Cardiac fibroblast (primary cell): Measurements from ENCODE around the gene ZNF436.

Experiments used
- DNase-seq, 2 donors: peaks; one replicate each; pipeline versions ENCODE4 v3.0.0 to v3.0.0-alpha.2; 2010; ENCODE audit warnings: low read depth in 2 of 2
- H3K4me3 ChIP-seq, 2 donors: replicated peaks in 1 of 2; 1 replicate in 1 of 2; 2 replicates in 1 of 2; pipeline ENCODE4 v1.5.1; 2011; ENCODE audit warnings: low read depth in 2 of 2, low read length in 2 of 2, mild to moderate bottlenecking in 2 of 2, moderate library complexity in 1 of 2
- TF ChIP-seq, protein P1 (sequence below): IDR thresholded peaks from one replicate; pipeline ENCODE4 v1.5.1; 2011; ENCODE audit warnings: low read depth, mild to moderate bottlenecking, low read length, inconsistent platforms

Gene ZNF436

DNA sequence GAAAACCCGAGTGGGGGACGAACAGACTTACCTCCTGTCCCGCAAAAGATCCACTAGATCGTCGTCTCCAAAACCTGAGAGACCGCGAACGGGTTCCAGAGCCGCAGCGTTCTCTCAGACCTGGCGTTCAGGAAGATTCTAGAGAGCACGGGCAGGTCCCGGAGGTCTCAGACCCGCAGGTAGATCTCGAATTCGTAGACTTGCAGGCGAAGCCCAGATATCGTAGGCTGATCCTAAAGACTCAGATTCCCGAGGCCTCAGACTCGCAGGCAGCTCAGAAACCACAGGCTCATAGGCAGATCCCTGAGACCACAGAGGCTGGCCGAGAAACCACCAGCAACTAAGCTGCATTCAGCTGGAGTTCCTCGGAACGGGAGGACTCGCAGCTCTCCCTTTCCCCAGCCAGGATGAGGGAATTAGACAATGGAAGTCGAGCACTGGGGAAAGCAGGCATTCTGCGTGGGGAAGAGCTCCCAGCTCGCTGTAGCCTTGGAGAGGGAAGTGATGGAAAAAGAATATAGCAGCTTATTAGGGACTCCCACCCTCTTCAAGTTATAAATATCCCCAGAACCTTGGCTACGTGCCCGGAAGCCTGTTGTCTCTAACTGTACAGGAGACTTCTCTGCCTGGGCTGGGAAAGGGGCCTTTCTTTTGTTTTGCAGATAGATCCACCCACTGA is at the start of gene ZNF436:
ZNF436 (minus strand) TSS at position 502 of the 679 bp plus-strand sequence. CDS start 1,831 bp downstream, outside the sequence.
- TF ChIP-seq, protein P1, sequence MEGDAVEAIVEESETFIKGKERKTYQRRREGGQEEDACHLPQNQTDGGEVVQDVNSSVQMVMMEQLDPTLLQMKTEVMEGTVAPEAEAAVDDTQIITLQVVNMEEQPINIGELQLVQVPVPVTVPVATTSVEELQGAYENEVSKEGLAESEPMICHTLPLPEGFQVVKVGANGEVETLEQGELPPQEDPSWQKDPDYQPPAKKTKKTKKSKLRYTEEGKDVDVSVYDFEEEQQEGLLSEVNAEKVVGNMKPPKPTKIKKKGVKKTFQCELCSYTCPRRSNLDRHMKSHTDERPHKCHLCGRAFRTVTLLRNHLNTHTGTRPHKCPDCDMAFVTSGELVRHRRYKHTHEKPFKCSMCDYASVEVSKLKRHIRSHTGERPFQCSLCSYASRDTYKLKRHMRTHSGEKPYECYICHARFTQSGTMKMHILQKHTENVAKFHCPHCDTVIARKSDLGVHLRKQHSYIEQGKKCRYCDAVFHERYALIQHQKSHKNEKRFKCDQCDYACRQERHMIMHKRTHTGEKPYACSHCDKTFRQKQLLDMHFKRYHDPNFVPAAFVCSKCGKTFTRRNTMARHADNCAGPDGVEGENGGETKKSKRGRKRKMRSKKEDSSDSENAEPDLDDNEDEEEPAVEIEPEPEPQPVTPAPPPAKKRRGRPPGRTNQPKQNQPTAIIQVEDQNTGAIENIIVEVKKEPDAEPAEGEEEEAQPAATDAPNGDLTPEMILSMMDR = no peak
- H3K4me3 ChIP-seq = peak within 1 kb of the TSS; percentile 72 to 93
- peak; percentile 84 to 96 for DNase-seq

DNA sequence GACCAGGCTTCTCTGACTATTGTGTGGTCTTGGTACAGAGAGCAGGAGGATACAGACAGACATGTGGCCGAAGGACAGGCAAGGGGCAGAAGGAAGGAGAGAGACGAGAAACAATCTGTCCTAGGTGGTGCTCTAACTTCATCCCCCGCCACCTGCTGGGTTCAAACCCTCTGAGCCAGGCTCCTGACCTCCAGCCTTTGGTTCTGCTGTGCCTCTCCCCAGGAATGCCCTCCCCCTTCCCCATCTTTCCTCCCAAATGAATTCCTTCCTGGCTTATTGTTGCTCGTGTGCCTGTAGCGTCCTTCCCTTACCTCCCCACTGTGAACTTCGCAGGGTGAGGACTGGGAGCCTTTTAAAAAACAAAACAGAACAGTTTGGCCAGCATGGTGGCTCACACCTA is 49.5 kb upstream of the ZNF436 start:
- no peak for DNase-seq
- H3K4me3 ChIP-seq = no peak overlapping the region
- TF ChIP-seq, protein P1 = no peak

DNA sequence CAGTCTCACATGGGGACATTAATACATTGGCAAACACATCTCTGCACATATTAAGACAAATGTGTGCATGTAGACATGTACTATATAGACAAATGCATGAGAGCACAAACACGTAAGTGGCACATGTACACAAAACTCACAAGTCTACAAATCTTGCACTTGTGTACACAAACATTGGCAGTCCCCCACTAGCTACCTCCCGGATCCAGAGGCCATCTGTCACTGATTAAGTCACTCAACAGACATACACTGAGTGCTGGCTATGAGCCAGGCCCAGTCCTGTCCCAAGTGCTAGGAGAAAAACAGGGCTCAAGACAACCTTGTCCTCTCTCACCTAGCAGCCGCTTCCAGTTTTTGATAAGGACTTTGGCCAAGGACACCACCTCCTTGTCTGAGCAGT is 47.9 kb upstream of the ZNF436 start:
- no peak overlapping the region for H3K4me3 ChIP-seq
- TF ChIP-seq, protein P1 = no peak
- DNase-seq = no peak

DNA sequence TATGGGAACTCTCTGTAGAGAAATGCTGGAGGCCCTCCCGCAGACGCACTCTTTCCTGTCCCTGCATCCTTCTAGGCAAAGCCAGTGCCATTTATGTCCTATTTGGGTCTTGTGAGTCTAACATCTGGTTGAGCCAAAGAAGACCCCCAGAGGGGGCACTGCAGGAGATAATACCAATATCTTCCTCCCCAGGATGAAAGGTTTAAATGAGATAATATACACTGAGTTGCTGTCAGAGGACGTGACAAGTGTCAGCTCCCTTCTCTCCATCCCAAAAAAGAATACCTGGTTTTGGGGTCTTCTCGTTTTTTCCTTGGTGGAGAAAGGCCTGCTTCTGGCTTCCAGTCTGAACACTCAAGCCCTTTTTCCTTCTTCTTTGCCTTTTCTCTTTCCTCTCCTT is 47.3 kb upstream of the ZNF436 start:
- H3K4me3 ChIP-seq = no peak overlapping the region
- no peak for DNase-seq
- TF ChIP-seq, protein P1 = no peak

DNA sequence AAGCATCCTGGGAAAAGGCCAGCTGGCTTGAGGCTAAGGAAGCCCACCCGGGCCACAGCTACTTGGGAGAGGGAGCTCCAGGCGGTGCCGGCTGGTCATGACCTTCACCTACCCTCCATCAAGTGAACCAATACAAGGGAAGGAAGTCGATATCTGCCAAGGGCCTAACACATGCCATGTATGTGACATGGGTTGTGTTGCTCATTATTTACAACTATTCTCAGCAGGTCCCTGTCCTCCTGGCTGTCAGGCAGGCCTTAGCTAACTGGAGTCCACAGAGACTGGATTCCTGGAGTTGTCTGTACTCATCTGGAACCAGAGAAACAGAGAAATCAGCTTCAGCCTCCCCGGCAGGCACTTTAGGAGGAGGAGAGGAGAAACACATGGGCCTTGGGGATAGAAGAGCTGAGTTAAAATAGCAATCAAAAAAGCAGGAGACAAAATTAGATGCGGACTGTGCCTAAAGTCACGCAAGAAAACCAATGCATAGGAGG is 39.2 kb upstream of the ZNF436 start:
- no peak overlapping the region for H3K4me3 ChIP-seq
- DNase-seq = no peak
- TF ChIP-seq, protein P1 = no peak

DNA sequence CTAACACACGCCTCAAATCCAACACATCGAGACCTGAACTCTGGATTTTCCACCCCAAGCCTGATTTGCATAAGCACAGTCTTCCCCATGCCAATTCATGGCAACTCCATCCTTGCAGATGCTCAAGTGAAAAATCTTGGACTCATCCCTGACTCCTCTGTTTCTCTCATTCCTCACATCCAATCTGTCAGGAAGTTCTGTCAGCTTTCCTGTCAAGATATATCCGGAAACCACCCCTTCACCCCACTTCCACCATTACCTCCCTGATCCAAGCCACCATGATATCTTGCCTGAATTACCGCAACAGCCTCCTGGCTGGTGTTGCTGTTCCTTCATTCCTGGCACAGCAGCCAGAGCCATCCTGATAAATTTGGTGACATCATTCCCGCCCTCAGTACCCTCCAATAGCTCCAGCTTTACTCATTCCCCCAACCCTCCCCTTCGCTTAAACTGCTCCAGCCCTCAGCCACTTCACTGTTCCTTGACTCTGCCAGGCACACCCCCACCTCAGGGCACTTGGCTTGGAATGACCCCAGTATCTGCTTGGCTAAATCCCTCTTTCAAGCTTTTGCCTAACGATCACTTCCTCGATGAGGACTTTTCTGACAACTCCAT is 37.5 kb upstream of the ZNF436 start:
- DNase-seq = peak in 1 of 2 donors; percentile 56
- TF ChIP-seq, protein P1 = no peak
- H3K4me3 ChIP-seq = no peak overlapping the region
